Erythroblast (primary cell): Measurements from ENCODE around the gene AGR2.

Experiments
- GATA1 ChIP-seq: IDR thresholded peaks from 2 replicates; pipeline ENCODE4 v1.6.1; 2011; ENCODE audit warnings: low read depth, mild to moderate bottlenecking, control low read depth, low read length, moderate library complexity
- POLR2A ChIP-seq: IDR thresholded peaks from 2 replicates; pipeline ENCODE4 v1.6.1; 2011; ENCODE audit warnings: mild to moderate bottlenecking, low read length

DNA sequence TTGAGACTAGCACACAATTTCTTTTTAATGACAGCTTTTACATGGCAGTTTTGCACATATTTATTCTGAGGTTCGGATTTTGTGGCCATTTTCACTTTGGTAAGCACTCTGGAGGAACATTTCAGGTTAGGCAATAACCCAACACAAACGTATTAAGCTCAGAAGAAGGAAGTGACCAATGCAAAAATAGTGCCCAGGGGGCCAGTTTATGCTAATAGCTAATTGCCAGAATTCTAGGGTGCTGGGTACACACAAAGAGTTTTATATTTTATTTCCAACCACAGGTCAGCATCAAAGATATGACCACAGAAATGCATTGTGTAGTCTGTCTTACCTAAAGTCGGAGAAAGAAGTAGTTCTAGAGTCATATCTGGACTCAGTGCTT, 8.4 kb upstream of the AGR2 start:
- TF ChIP-seq POLR2A, result no peak
- TF ChIP-seq GATA1, result no peak
